Natural killer cell (primary cell): Measurements from ENCODE around the gene CLIC5. TPM values are rescaled to one million over a fixed set of nuclear protein-coding genes. Genes with fewer than 3 reads are reported as not detected.

Experiments
- ATAC-seq, 3 donors: fragments of 150-1000 bp in 2 of 3; fragments of 200-7000 bp in 1 of 3; cut with Tn5 transposase; 1 replicate in 1 of 3; 2 replicates in 2 of 3; pipeline ENCODE4 v1.10.0; 2021; ENCODE audit warnings: mild to moderate bottlenecking in 2 of 3, moderate library complexity in 2 of 3
- DNase-seq, 2 donors: peaks; one replicate each; pipeline versions ENCODE4 v3.0.0 to v3.0.0-alpha.2; 2013 to 2021; ENCODE audit warnings: mixed read lengths in 1 of 2
- H3K27ac ChIP-seq: one replicate; pipeline ENCODE4 v1.5.1; 2013; ENCODE audit warnings: mild to moderate bottlenecking, low read length
- H3K27me3 ChIP-seq: one replicate; pipeline ENCODE4 v1.6.1; 2013; ENCODE audit warnings: low read length; ENCODE audit not compliant: control insufficient read depth, insufficient read depth
- H3K36me3 ChIP-seq: one replicate; pipeline ENCODE4 v1.6.1; 2013; ENCODE audit warnings: low read length; ENCODE audit not compliant: control insufficient read depth, insufficient read depth
- H3K4me1 ChIP-seq: one replicate; pipeline ENCODE4 v1.6.1; 2013; ENCODE audit warnings: low read length; ENCODE audit not compliant: control insufficient read depth, insufficient read depth
- H3K4me3 ChIP-seq: one replicate; pipeline ENCODE4 v1.5.1; 2013; ENCODE audit warnings: low read length
- H3K9me3 ChIP-seq: one replicate; pipeline ENCODE4 v1.6.1; 2013; ENCODE audit warnings: low read length; ENCODE audit not compliant: control insufficient read depth, insufficient read depth
- H3K27ac Mint-ChIP-seq, 2 donors: one replicate each; pipeline ENCODE4 v1.8.0; 2022; ENCODE audit warnings: mild to moderate bottlenecking in 2 of 2, mixed read lengths in 2 of 2, moderate library complexity in 1 of 2
- H3K27me3 Mint-ChIP-seq, 2 donors: one replicate each; pipeline ENCODE4 v1.8.0; 2022; ENCODE audit warnings: low read depth in 2 of 2, mixed read lengths in 2 of 2
- H3K36me3 Mint-ChIP-seq: one replicate; pipeline ENCODE4 v1.8.0; 2022; ENCODE audit warnings: mixed read lengths
- H3K4me1 Mint-ChIP-seq, 2 donors: one replicate each; pipeline ENCODE4 v1.8.0; 2022; ENCODE audit warnings: mixed read lengths in 2 of 2
- H3K4me3 Mint-ChIP-seq: one replicate; pipeline ENCODE4 v1.8.0; 2022; ENCODE audit warnings: mild to moderate bottlenecking, moderate library complexity, mixed read lengths
- H3K9me3 Mint-ChIP-seq, 2 donors: one replicate each; pipeline ENCODE4 v1.8.0; 2022; ENCODE audit warnings: mixed read lengths in 2 of 2
- CTCF ChIP-seq: fragments of 200-600 bp; IDR thresholded peaks from one replicate; pipeline ENCODE4 v1.8.0; 2022; ENCODE audit warnings: antibody characterized with exemption
- WGBS: methylation state at CpG from one replicate; pipeline ENCODE4 v1.1.7; 2013; ENCODE audit warnings: missing lambda C conversion rate; ENCODE audit not compliant: insufficient coverage; 5-methylcytosine and 5-hydroxymethylcytosine counted together
- intact Hi-C: fragments of 100-400 bp; cut with micrococcal nuclease; formaldehyde crosslinking; loops from one replicate; pipeline ENCODE4 v1.14.2; 2022
- total RNA-seq, 4 donors: library from RNA; stranded (reverse); fragments of 120-200 nt in 1 of 4; gene quantifications; one replicate each; pipeline versions ENCODE4 v1.2.3 to v1.2.4, GENCODE V29; 2013 to 2022

CLIC5 gene
- total RNA-seq, 3 donors from 2014 or later (not counting 1 experiment from before 2014, with no cell fraction given) = 0.52 to 1.7 (median 1.4) TPM

- no peaks in the 10 kb centered on the region for H3K36me3 Mint-ChIP-seq
- ATAC-seq (no peak), DNase-seq (no peak)
- H3K4me3 Mint-ChIP-seq = no peak overlapping the region
- no peak for TF ChIP-seq CTCF
- H3K27me3 ChIP-seq = no peaks in the 10 kb centered on the region
- peaks cover 0 to under 1% of the 10 kb centered on the region in 2 donors for H3K27me3 Mint-ChIP-seq
- 100% methylated on average over 2 of the region's 2 CpGs for WGBS
- H3K9me3 Mint-ChIP-seq = no peaks in the 10 kb centered on the region
- no peaks in the 10 kb centered on the region for H3K9me3 ChIP-seq
- no peaks in the 10 kb centered on the region for H3K36me3 ChIP-seq
- H3K27ac ChIP-seq = no peak overlapping the region
- H3K27ac Mint-ChIP-seq = no peak overlapping the region
- intact Hi-C loops = no loop called here
- H3K4me1 ChIP-seq = no peaks in the 10 kb centered on the region
- no peak overlapping the region for H3K4me3 ChIP-seq
- H3K4me1 Mint-ChIP-seq = peaks cover 1% of the 10 kb centered on the region in 2 donors
Measured at GRCh38 chr6:45917439-45917838, 98.2 kb downstream of the CLIC5 start.

GRCh38 chr6:45916692-45917091 lies 99.0 kb downstream of the CLIC5 start:
- no peak overlapping the region for H3K27ac ChIP-seq
- H3K36me3 ChIP-seq = no peaks in the 10 kb centered on the region
- no peak for ATAC-seq
- Mint-ChIP-seq H3K27ac (no peak overlapping the region), H3K4me3 (no peak overlapping the region), H3K9me3 (no peaks in the 10 kb centered on the region), H3K36me3 (no peaks in the 10 kb centered on the region), H3K4me1 (no peaks in the 10 kb centered on the region), H3K27me3 (no peaks in the 10 kb centered on the region)
- 96% methylated on average over 5 of the region's 5 CpGs for WGBS
- intact Hi-C loops = no loop called here
- DNase-seq = no peak
- no peaks in the 10 kb centered on the region for H3K27me3 ChIP-seq
- no peak for TF ChIP-seq CTCF
- H3K4me1 ChIP-seq = no peaks in the 10 kb centered on the region
- no peak overlapping the region for H3K4me3 ChIP-seq
- H3K9me3 ChIP-seq = no peaks in the 10 kb centered on the region

- H3K36me3 Mint-ChIP-seq = no peaks in the 10 kb centered on the region
- H3K4me1 Mint-ChIP-seq = no peaks in the 10 kb centered on the region
- Histone ChIP-seq H3K36me3 (no peaks in the 10 kb centered on the region), H3K27ac (no peak overlapping the region), H3K4me3 (no peak overlapping the region), H3K4me1 (no peaks in the 10 kb centered on the region), H3K27me3 (no peaks in the 10 kb centered on the region), H3K9me3 (no peaks in the 10 kb centered on the region)
- 93% methylated on average over 3 of the region's 3 CpGs for WGBS
- intact Hi-C loops = no loop called here
- DNase-seq = no peak
- no peaks in the 10 kb centered on the region for H3K9me3 Mint-ChIP-seq
- no peak overlapping the region for H3K27ac Mint-ChIP-seq
- TF ChIP-seq CTCF = no peak
- no peaks in the 10 kb centered on the region for H3K27me3 Mint-ChIP-seq
- no peak for ATAC-seq
- no peak overlapping the region for H3K4me3 Mint-ChIP-seq
Measured at GRCh38 chr6:45915780-45916468, 99.7 kb downstream of the CLIC5 start.

- Histone ChIP-seq H3K36me3 (no peaks in the 10 kb centered on the region), H3K27ac (no peak overlapping the region), H3K4me1 (no peaks in the 10 kb centered on the region), H3K9me3 (no peaks in the 10 kb centered on the region), H3K4me3 (no peak overlapping the region), H3K27me3 (no peaks in the 10 kb centered on the region)
- TF ChIP-seq CTCF = no peak
- no peak for DNase-seq
- intact Hi-C loops = no loop called here
- Mint-ChIP-seq H3K36me3 (no peaks in the 10 kb centered on the region), H3K27ac (no peak overlapping the region), H3K27me3 (peaks cover 2 to 7% of the 10 kb centered on the region in 2 donors), H3K9me3 (no peaks in the 10 kb centered on the region), H3K4me3 (no peak overlapping the region), H3K4me1 (no peaks in the 10 kb centered on the region)
- no peak for ATAC-seq
- 93% methylated on average over 7 of the region's 7 CpGs for WGBS
Measured at GRCh38 chr6:45911691-45912090, 104.0 kb downstream of the CLIC5 start.
